ENCODE data around the gene HYAL2.

DNA sequence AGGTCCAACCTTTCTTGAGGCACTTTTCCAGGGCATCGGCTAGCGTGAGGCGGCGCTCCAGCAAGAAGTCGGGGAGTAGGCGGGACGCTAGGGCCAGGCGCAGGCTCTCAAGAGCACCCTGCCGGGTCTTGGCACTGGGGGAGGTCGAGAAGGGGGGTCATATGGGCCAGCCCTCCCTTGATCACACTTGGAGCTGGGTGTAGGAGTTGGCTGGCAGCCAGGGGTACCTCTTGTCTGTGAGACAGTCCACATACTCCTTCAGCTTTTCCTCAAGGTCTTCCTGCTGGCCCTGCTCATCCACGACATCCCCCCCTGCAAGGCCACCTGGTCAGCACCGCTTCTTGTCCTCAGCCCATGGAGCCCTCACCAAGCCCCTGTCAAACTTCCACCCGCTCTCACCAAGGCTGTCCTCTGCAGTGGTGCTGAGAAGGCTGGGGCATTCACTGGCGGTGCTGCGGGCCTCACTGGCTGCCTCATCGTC, 32.3 kb downstream of the HYAL2 start:
- TF ChIP-seq EZH2phosphoT487 (conservative IDR thresholded peaks at IDR 0.05; ENCODE audit: low read length): no peak
- TF ChIP-seq, protein P1, sequence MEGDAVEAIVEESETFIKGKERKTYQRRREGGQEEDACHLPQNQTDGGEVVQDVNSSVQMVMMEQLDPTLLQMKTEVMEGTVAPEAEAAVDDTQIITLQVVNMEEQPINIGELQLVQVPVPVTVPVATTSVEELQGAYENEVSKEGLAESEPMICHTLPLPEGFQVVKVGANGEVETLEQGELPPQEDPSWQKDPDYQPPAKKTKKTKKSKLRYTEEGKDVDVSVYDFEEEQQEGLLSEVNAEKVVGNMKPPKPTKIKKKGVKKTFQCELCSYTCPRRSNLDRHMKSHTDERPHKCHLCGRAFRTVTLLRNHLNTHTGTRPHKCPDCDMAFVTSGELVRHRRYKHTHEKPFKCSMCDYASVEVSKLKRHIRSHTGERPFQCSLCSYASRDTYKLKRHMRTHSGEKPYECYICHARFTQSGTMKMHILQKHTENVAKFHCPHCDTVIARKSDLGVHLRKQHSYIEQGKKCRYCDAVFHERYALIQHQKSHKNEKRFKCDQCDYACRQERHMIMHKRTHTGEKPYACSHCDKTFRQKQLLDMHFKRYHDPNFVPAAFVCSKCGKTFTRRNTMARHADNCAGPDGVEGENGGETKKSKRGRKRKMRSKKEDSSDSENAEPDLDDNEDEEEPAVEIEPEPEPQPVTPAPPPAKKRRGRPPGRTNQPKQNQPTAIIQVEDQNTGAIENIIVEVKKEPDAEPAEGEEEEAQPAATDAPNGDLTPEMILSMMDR (IDR thresholded peaks at IDR 0.05; ENCODE audit: insufficient read depth, low read length, poor library complexity, severe bottlenecking): no peak
